K562 (cell line): ENCODE data around the gene TOX3. TPM values are rescaled to one million over a fixed set of nuclear protein-coding genes. Genes with fewer than 3 reads are reported as not detected.

Experiments
- ATAC-seq: fragments of 200-7000 bp; cut with Tn5 transposase; 3 replicates; pipeline ENCODE4 v1.9.1; 2020; ENCODE audit warnings: moderate library complexity
- BruUV-seq: library from RNA; stranded (reverse); fragments of 400-500 nt; replicated peaks from 2 replicates; lab custom pipeline; 2021; lab: Mats Ljungman, UMichigan
- CTCF ChIA-PET: fragments of 300-600 bp; formaldehyde crosslinking; extraction: SDS; loops from one replicate; lab custom pipeline; 2021; ENCODE audit warnings: low intra/inter-chr PET ratio; lab: Yijun Ruan, JAX
- POLR2A ChIA-PET: fragments of 300-600, 350-650 bp; sonication (Branson Sonifier 250); formaldehyde crosslinking; extraction: SDS; loops from one replicate; lab custom pipeline; 2021; ENCODE audit warnings: antibody characterized with exemption, inconsistent platforms; lab: Yijun Ruan, JAX
- DNase-seq, 4 experiments: peaks; one replicate each; pipeline versions ENCODE4 v3.0.0 to v3.0.0-alpha.2; 2011 to 2018; ENCODE audit warnings: low spot score in 3 of 4, mixed read lengths in 3 of 4; ENCODE audit errors: extremely low read depth in 1 of 4
- FAIRE-seq: peaks from 2 replicates; lab custom pipeline; 2011; peaks lifted over from hg19 to GRCh38; lab: Jason Lieb, UNC
- H2AFZ ChIP-seq: 2 replicates; pipeline ENCODE4 v1.6.0; 2011; ENCODE audit warnings: low read depth, low read length, control low read depth, inconsistent platforms
- H3K27ac ChIP-seq: fragments of 200-600 bp; 3 replicates; pipeline ENCODE4 v1.8.0; 2011; ENCODE audit warnings: low read depth, mild to moderate bottlenecking, control low read depth, inconsistent platforms, low read length, moderate library complexity, mixed read lengths; ENCODE audit errors: extremely low read depth
- H3K27me3 ChIP-seq, 2 experiments: fragments of 300-600 bp in 1 of 2; 2 replicates in 1 of 2; 3 replicates in 1 of 2; pipeline versions ENCODE4 v1.6.0 to v1.8.0; 2011; ENCODE audit warnings: inconsistent platforms in 2 of 2, low read length in 2 of 2, mild to moderate bottlenecking in 1 of 2, mixed read lengths in 1 of 2, moderate library complexity in 1 of 2; ENCODE audit not compliant: control insufficient read depth in 2 of 2, insufficient read depth in 2 of 2
- H3K36me3 ChIP-seq: fragments of 300-600 bp; 3 replicates; pipeline ENCODE4 v1.8.0; 2011; ENCODE audit warnings: mild to moderate bottlenecking, low read length, inconsistent platforms; ENCODE audit not compliant: control insufficient read depth, insufficient read depth
- H3K4me1 ChIP-seq, 2 experiments: fragments of 200-600 bp in 1 of 2; replicated peaks in 1 of 2; 2 replicates in 1 of 2; 3 replicates in 1 of 2; pipeline versions ENCODE4 v1.5.1 to v1.8.0; 2011; ENCODE audit warnings: inconsistent platforms in 2 of 2, low read length in 2 of 2, mild to moderate bottlenecking in 1 of 2, mixed read lengths in 1 of 2, moderate library complexity in 1 of 2; ENCODE audit not compliant: control insufficient read depth in 2 of 2, insufficient read depth in 2 of 2
- H3K4me2 ChIP-seq: 2 replicates; pipeline ENCODE4 v1.6.1; 2011; ENCODE audit warnings: low read length, control low read depth, inconsistent platforms, mixed read lengths; ENCODE audit not compliant: insufficient read depth
- H3K4me3 ChIP-seq: fragments of 200-600 bp; sonication (generic), shearing (Covaris generic); 2 replicates; pipeline ENCODE4 v1.5.1; 2016; ENCODE audit warnings: control low read depth, inconsistent platforms
- H3K79me2 ChIP-seq: fragments of 200-600 bp; 3 replicates; pipeline ENCODE4 v1.8.0; 2011; ENCODE audit warnings: low read length, inconsistent platforms; ENCODE audit not compliant: control insufficient read depth, insufficient read depth
- H3K9ac ChIP-seq, 2 experiments: 2 replicates each; pipeline versions ENCODE4 v1.6.0 to v1.6.1; 2011; ENCODE audit warnings: low read depth in 2 of 2, low read length in 2 of 2, control low read depth in 1 of 2, inconsistent platforms in 1 of 2, mild to moderate bottlenecking in 1 of 2, mixed read lengths in 1 of 2; ENCODE audit not compliant: insufficient read depth in 1 of 2
- H3K9me1 ChIP-seq: one replicate; pipeline ENCODE4 v1.6.0; 2011; ENCODE audit warnings: inconsistent platforms, mild to moderate bottlenecking, low read length, moderate library complexity; ENCODE audit not compliant: control insufficient read depth, insufficient read depth
- H3K9me3 ChIP-seq: replicated peaks from 2 replicates; pipeline ENCODE4 v1.5.1; 2011; ENCODE audit warnings: low read depth, low read length, inconsistent platforms; ENCODE audit not compliant: control insufficient read depth, insufficient read depth
- H4K20me1 ChIP-seq: replicated peaks from 2 replicates; pipeline ENCODE4 v1.6.1; 2011; ENCODE audit warnings: low read length, inconsistent platforms, mixed read lengths; ENCODE audit not compliant: control insufficient read depth, insufficient read depth
- BRD4 ChIP-seq: fragments of 200-600 bp; sonication (generic); IDR thresholded peaks from 2 replicates; pipeline ENCODE4 v1.6.1; 2017; ENCODE audit warnings: inconsistent platforms
- CBX3 ChIP-seq, 2 experiments: IDR thresholded peaks; 1 replicate in 1 of 2; 2 replicates in 1 of 2; pipeline ENCODE4 v1.6.1; 2012; ENCODE audit warnings: inconsistent platforms in 2 of 2, low read length in 2 of 2, borderline replicate concordance in 1 of 2, control low read depth in 1 of 2
- CSDE1 ChIP-seq, 2 experiments: fragments of 450-650 bp; IDR thresholded peaks; 2 replicates each; pipeline ENCODE4 v1.6.1; 2016; ENCODE audit warnings: mild to moderate bottlenecking in 1 of 2
- ELF1 ChIP-seq: fragments of 200-800 bp; sonication (Bioruptor generic); IDR thresholded peaks from 2 replicates; pipeline ENCODE4 v1.6.1; 2016; ENCODE audit warnings: missing genetic modification characterization, missing compliant biosample characterization
- KAT7 ChIP-seq: sonication (generic); formaldehyde crosslinking; IDR thresholded peaks from 2 replicates; pipeline ENCODE4 v1.8.0; 2022; ENCODE audit warnings: missing genetic modification reagents, mild to moderate bottlenecking, borderline replicate concordance
- NCOA4 ChIP-seq: fragments of 450-650 bp; IDR thresholded peaks from 2 replicates; pipeline ENCODE4 v1.6.1; 2018; ENCODE audit warnings: mild to moderate bottlenecking; ENCODE audit not compliant: partially characterized antibody
- PHF8 ChIP-seq: fragments of 200-600 bp; sonication (generic); IDR thresholded peaks from 2 replicates; pipeline ENCODE4 v1.6.1; 2012; ENCODE audit warnings: mixed run types, mild to moderate bottlenecking, inconsistent platforms, low read length, moderate library complexity, borderline replicate concordance
- PML ChIP-seq: IDR thresholded peaks from 2 replicates; pipeline ENCODE4 v1.6.1; 2012; ENCODE audit warnings: low read length, inconsistent platforms
- XRCC5 ChIP-seq: fragments of 200-400 bp; formaldehyde crosslinking; IDR thresholded peaks from 2 replicates; pipeline ENCODE4 v1.6.1; 2017; ENCODE audit warnings: low read depth, mild to moderate bottlenecking, low read length
- ZNF77 ChIP-seq: fragments of 250-450 bp; sonication (Bioruptor Pico); IDR thresholded peaks from 2 replicates; pipeline ENCODE4 v1.5.0; 2020
- whole genome bisulfite sequencing: fragments of 100-300 bp; shearing (Covaris generic); methylation state at CpG from one replicate; pipeline ENCODE4 v1.1.6; 2016; ENCODE audit warnings: low coverage, mixed read lengths; ENCODE audit not compliant: insufficient coverage; ENCODE audit errors: missing lambda C conversion rate; 5-methylcytosine and 5-hydroxymethylcytosine counted together
- in situ Hi-C: fragments of 300-500 bp; cut with MboI; formaldehyde crosslinking; loops from 4 replicates; pipeline ENCODE4 v1.15.0; 2018; ENCODE audit warnings: inconsistent platforms, mixed read lengths
- intact Hi-C: fragments of 100-400 bp; cut with micrococcal nuclease; formaldehyde crosslinking; loops from 2 replicates; pipeline ENCODE4 v1.14.2; 2022
- polyA plus RNA-seq, 8 experiments: library from polyadenylated mRNA; depleted of rRNA in 4 of 8; stranded (reverse) in 5 of 8; unstranded in 3 of 8; fragments of >200 nt; fragmentation: Nextera tagmentation in 2 of 8; fragmentation: Illumina TruSeq in 1 of 8; extraction: Ambion mirVana in 2 of 8; extraction: Trizol in 1 of 8; gene quantifications; 2 replicates each; pipeline versions ENCODE4 v1.2.1 to v1.2.3, GENCODE V29; 2011 to 2014; ENCODE audit warnings: inconsistent platforms in 1 of 8, missing spikeins in 1 of 8
- total RNA-seq, 7 experiments: library from RNA; depleted of rRNA in 6 of 7; stranded (reverse); fragments of >200 nt in 6 of 7; fragmentation: Illumina TruSeq in 2 of 7; extraction: Trizol in 2 of 7; gene quantifications; 2 replicates each; pipeline versions ENCODE4 v1.2.1 to v1.2.3, GENCODE V29; 2011 to 2021; ENCODE audit warnings: low replicate concordance in 1 of 7
- TF ChIP-seq, protein P1 (sequence below): IDR thresholded peaks from 2 replicates; pipeline ENCODE4 v1.6.1; 2014; ENCODE audit warnings: antibody characterized with exemption
- TF ChIP-seq, protein P2 (sequence below): sonication (generic); formaldehyde crosslinking; IDR thresholded peaks from 2 replicates; pipeline ENCODE4 v1.8.0; 2022; ENCODE audit warnings: mild to moderate bottlenecking, missing genetic modification reagents
- TF ChIP-seq, protein P3 (sequence below): fragments of 200-800 bp; sonication (Bioruptor generic); IDR thresholded peaks from 2 replicates; pipeline ENCODE4 v1.6.1; 2017; ENCODE audit warnings: missing genetic modification characterization, missing compliant biosample characterization

TOX3 gene
- total and polyA plus RNA-seq, 9 of the 15 experiments (the other 6 are each of a cell fraction or from before 2014, with no cell fraction given) = not detected

DNA sequence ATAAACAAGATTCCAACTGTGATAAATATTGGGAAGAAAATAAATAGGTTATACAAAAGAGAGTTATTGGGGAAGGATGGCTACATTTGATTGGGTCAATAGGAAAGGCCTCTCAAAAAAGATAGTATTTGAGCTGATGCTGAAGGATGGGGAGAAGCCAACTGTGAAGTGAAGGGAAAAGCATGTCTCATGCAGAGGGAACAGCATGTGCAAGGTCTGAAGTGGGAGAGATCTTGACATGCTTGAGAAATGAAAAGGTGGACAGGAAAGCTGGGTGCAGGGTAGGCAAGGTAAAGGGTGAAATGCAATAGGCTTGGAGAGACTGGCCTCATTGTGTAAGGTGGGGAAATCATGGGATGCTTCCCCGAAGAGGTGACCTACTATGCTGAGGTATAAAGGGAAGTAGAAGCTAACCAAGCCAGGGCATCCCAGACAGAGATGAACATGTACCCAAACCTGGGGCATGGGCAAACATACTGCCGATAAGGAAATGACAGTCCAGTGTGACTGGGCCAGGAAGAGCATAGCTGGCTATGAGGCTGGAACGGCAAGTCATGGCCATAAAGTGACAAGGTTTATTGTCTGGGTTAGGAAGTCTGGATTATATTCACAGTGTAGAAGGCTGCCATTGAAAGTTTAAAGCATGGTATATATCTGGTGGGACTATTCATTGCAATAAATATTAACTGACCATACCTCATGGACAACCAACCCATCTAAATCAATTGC is 91.2 kb downstream of the TOX3 start (continued):
- TF ChIP-seq, protein P1, sequence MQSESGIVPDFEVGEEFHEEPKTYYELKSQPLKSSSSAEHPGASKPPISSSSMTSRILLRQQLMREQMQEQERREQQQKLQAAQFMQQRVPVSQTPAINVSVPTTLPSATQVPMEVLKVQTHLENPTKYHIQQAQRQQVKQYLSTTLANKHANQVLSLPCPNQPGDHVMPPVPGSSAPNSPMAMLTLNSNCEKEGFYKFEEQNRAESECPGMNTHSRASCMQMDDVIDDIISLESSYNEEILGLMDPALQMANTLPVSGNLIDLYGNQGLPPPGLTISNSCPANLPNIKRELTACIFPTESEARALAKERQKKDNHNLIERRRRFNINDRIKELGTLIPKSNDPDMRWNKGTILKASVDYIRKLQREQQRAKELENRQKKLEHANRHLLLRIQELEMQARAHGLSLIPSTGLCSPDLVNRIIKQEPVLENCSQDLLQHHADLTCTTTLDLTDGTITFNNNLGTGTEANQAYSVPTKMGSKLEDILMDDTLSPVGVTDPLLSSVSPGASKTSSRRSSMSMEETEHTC = no peak
- TF ChIP-seq NCOA4 = no peak

DNA sequence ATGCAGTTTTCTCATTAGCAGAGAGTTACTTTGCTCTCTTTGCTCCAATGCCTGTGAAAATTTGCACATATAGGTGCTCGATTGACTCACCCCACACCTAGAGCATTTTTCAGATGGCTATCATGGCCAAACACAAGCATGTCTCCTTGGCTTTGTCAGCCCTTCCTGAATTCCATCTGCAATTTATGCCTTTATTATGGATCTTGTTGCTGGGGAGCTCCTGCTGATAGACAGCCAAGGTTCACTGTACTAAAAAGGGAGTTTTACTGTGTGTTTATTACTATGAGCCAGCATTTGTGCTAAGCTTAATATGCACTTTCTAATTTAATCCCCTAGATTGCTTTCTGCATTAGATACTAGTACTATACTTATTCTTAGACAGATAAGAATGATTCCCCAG is 93.3 kb downstream of the TOX3 start:
- H3K4me3 ChIP-seq = no peak overlapping the region
- in situ Hi-C loops (no loop called here), intact Hi-C loops (no loop called here)
- H3K4me2 ChIP-seq = no peak overlapping the region
- ATAC-seq = no peak
- BruUV-seq = no TSS peak
- no peaks in the 10 kb centered on the region for H3K4me1 ChIP-seq
- H3K36me3 ChIP-seq = no peaks in the 10 kb centered on the region
- FAIRE-seq = no peak
- no peaks in the 10 kb centered on the region for H3K9me1 ChIP-seq
- ChIA-PET POLR2A (no interaction called here), CTCF (no interaction called here)
- H3K79me2 ChIP-seq = no peaks in the 10 kb centered on the region
- no peak for DNase-seq
- no peak overlapping the region for H2AFZ ChIP-seq
- H3K27ac ChIP-seq = no peak overlapping the region
- no peaks in the 10 kb centered on the region for H4K20me1 ChIP-seq
- H3K9me3 ChIP-seq = no peaks in the 10 kb centered on the region; the same call in 1 of the 2 replicates
- H3K9ac ChIP-seq = no peak overlapping the region
- 0% methylated on average over 1 of the region's 1 CpG for WGBS
- H3K27me3 ChIP-seq = no peaks in the 10 kb centered on the region
- TF ChIP-seq CBX3 (IDR thresholded peaks at IDR 0.05; ENCODE audit: borderline replicate concordance in 1 of 2, low read length in 2 of 2) (no peak), KAT7 (CRISPR knock-in tag) (no peak), PHF8 (no peak), ZNF77 (CRISPR knock-in tag) (no peak), ELF1 (tag) (no peak), PML (no peak), XRCC5 (no peak), CSDE1 (IDR thresholded peaks at IDR 0.05) (no peak), BRD4 (no peak)
- TF ChIP-seq, protein P2, sequence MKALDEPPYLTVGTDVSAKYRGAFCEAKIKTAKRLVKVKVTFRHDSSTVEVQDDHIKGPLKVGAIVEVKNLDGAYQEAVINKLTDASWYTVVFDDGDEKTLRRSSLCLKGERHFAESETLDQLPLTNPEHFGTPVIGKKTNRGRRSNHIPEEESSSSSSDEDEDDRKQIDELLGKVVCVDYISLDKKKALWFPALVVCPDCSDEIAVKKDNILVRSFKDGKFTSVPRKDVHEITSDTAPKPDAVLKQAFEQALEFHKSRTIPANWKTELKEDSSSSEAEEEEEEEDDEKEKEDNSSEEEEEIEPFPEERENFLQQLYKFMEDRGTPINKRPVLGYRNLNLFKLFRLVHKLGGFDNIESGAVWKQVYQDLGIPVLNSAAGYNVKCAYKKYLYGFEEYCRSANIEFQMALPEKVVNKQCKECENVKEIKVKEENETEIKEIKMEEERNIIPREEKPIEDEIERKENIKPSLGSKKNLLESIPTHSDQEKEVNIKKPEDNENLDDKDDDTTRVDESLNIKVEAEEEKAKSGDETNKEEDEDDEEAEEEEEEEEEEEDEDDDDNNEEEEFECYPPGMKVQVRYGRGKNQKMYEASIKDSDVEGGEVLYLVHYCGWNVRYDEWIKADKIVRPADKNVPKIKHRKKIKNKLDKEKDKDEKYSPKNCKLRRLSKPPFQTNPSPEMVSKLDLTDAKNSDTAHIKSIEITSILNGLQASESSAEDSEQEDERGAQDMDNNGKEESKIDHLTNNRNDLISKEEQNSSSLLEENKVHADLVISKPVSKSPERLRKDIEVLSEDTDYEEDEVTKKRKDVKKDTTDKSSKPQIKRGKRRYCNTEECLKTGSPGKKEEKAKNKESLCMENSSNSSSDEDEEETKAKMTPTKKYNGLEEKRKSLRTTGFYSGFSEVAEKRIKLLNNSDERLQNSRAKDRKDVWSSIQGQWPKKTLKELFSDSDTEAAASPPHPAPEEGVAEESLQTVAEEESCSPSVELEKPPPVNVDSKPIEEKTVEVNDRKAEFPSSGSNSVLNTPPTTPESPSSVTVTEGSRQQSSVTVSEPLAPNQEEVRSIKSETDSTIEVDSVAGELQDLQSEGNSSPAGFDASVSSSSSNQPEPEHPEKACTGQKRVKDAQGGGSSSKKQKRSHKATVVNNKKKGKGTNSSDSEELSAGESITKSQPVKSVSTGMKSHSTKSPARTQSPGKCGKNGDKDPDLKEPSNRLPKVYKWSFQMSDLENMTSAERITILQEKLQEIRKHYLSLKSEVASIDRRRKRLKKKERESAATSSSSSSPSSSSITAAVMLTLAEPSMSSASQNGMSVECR = no peak
- TF ChIP-seq, protein P3, sequence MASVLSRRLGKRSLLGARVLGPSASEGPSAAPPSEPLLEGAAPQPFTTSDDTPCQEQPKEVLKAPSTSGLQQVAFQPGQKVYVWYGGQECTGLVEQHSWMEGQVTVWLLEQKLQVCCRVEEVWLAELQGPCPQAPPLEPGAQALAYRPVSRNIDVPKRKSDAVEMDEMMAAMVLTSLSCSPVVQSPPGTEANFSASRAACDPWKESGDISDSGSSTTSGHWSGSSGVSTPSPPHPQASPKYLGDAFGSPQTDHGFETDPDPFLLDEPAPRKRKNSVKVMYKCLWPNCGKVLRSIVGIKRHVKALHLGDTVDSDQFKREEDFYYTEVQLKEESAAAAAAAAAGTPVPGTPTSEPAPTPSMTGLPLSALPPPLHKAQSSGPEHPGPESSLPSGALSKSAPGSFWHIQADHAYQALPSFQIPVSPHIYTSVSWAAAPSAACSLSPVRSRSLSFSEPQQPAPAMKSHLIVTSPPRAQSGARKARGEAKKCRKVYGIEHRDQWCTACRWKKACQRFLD (CRISPR knock-in tag) = no peak
